ENCODE data around the gene ATP2B2.

The ATP2B2 gene

DNA sequence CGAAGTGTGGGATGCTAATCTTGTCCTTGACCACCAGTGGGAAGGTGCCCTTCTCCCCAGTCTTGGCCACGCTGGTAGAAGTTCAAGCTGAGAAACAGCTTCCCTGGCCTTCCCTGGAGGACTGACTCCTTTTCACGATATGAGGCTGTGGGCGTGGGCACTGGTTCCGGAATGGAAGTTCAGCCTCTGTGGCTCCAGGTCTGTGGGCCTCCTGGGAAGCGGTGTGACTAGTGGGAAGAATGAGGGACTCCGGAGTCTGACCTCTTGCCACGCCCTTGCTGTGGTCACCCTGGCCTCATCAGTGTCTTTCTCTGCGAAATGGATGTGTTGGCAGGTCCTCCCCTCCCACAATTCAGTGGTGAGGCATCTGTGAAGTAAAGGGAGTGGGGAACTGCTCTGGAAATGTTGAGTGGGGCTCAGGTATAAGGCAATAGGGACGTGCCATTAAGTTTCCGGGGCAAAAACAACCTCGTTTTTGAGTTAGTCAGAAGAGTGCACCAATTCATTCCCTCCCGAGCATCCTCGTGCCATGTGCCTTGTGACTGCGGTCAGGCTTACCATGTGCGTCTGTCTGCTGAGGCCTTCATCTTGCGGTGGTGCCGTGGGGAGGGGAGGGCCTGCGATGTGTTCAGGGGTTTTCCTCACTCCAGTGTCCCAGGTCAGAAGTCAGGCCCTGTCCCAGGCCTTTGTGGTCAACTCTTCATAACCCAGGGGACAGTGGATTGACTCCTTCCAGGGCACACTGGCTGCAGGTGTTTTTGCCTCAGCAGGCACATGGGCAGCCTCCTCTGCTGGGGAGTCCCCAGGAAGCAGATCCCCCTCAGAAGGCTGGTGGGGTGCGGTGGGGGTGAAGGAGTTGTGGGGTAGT is 172.7 kb downstream of the ATP2B2 start:
- Histone ChIP-seq H3K27me3 (replicated peaks; ENCODE audit: control insufficient read depth, insufficient read depth, low read length) (peaks cover 55% of the 10 kb centered on the region), H3K4me3 (ENCODE audit: low read length) (no peak overlapping the region), H3K36me3 (ENCODE audit: control insufficient read depth, insufficient read depth, low read length, severe bottlenecking) (no peaks in the 10 kb centered on the region), H3K9me3 (ENCODE audit: control insufficient read depth, low read length) (peaks cover 2% of the 10 kb centered on the region), H3K9ac (ENCODE audit: low read length) (no peak overlapping the region), H3K4me1 (ENCODE audit: control insufficient read depth, insufficient read depth, low read length) (no peaks in the 10 kb centered on the region)
- no peak for DNase-seq (ENCODE audit: low read depth)

DNA sequence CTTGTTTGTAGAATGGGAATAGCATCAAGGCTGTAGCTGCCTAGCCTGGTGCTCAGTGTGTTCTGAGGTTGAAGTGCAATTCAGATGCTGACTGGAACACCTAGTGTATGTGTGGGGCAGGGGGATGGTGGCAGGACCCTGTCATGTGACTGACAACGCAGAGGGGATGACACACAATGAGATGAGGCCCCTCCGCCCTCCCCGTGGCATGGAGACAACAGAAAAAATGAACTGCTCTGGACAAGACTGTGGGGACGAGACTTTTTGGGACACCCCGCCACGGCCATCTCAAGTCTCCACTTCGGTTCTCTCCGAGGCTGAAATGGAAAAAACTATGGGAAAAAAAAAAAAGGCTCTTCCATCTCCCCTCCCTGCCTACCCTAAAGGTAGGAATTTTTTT is 174.1 kb downstream of the ATP2B2 start:
- no peak for DNase-seq (ENCODE audit: low read depth)
- Histone ChIP-seq H3K4me1 (ENCODE audit: control insufficient read depth, insufficient read depth, low read length) (no peaks in the 10 kb centered on the region), H3K27me3 (replicated peaks; ENCODE audit: control insufficient read depth, insufficient read depth, low read length) (peaks cover 64% of the 10 kb centered on the region), H3K36me3 (ENCODE audit: control insufficient read depth, insufficient read depth, low read length, severe bottlenecking) (no peaks in the 10 kb centered on the region), H3K4me3 (ENCODE audit: low read length) (no peak overlapping the region), H3K9me3 (ENCODE audit: control insufficient read depth, low read length) (peaks cover 2% of the 10 kb centered on the region), H3K9ac (ENCODE audit: low read length) (no peak overlapping the region)

DNA sequence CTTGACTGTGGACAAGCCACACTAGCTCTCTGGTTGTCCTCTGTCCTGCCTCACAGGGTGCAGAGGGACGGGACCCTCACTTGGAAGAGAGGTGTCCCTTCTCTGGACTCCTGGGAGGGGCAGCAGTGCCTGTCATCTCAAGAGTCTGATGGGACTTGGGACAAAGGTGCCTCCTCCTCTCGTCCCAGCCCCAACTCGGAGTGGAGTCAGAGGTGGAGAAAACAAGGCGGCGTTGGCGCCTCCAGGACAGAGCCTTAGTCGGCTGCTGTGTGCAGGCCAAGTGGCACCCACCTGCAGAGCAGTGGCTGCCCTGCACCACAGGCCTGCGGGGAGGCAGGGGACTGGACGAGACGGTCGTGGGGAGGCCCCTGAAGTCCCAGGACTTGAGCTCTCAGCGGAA is 175.1 kb downstream of the ATP2B2 start:
- Histone ChIP-seq H3K27me3 (replicated peaks; ENCODE audit: control insufficient read depth, insufficient read depth, low read length) (peaks cover 72% of the 10 kb centered on the region), H3K4me1 (ENCODE audit: control insufficient read depth, insufficient read depth, low read length) (no peaks in the 10 kb centered on the region), H3K4me3 (ENCODE audit: low read length) (no peak overlapping the region), H3K9me3 (ENCODE audit: control insufficient read depth, low read length) (peaks cover 2% of the 10 kb centered on the region), H3K36me3 (ENCODE audit: control insufficient read depth, insufficient read depth, low read length, severe bottlenecking) (no peaks in the 10 kb centered on the region), H3K9ac (ENCODE audit: low read length) (no peak overlapping the region)
- DNase-seq (ENCODE audit: low read depth): no peak

DNA sequence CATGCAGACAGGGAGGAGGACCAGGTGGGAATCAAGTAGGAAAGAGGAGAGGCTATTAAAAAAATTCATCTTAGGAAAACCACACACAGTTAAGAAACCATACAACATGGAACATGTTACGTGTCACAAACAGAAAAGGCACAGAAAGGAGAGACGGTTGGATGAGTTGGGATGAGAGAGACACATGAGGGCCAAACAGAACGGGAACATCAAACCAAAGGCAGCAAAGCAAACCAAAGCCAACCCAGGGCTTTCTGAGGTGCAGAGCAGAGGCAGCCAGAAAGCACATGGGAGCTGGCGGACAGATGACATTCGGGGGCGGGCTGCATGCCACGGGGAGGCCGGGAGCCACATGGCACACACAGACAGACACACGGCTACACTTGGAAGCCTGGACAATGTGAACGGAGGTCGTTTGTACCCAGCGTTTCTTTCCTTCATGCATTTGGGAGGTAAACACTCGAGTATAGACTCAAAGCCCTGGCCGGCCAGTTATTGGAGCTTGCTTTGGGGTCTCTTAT is 175.8 kb downstream of the ATP2B2 start:
- no peak for DNase-seq (ENCODE audit: low read depth)
- Histone ChIP-seq H3K9ac (ENCODE audit: low read length) (no peak overlapping the region), H3K4me1 (ENCODE audit: control insufficient read depth, insufficient read depth, low read length) (no peaks in the 10 kb centered on the region), H3K9me3 (ENCODE audit: control insufficient read depth, low read length) (peaks cover 2% of the 10 kb centered on the region), H3K36me3 (ENCODE audit: control insufficient read depth, insufficient read depth, low read length, severe bottlenecking) (no peaks in the 10 kb centered on the region), H3K27me3 (replicated peaks; ENCODE audit: control insufficient read depth, insufficient read depth, low read length) (peaks cover 73% of the 10 kb centered on the region), H3K4me3 (ENCODE audit: low read length) (no peak overlapping the region)

DNA sequence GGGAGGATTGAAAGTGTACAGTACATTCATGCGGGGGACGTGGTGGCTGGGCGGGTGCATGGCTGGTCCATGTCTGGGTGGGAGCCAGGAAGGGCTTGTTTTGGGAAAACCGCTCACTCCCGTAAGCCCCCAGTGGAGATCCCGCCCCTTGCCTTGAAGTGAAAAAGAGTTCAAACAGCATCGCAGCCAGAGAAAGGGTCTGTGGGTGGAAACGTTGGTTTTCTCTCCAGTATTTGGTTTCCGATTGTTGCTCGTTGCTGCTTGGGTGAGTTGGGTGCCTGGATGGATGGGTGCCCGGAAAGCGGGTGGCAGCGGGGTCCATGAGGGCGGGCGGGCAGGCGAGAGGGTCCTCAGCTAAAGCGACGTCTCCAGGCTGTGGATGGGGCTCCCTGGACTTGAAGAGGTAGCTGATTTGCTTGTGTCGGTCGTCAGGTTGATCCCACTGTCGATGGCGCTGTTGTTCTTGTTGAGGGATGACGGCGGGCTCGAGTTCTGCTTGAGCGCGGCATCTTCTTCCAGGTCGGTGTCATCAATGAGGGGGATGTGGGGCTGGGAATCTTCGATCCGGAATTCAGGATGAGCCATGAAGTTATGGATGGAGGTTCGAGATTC is 176.8 kb downstream of the ATP2B2 start:
- Histone ChIP-seq H3K27me3 (replicated peaks; ENCODE audit: control insufficient read depth, insufficient read depth, low read length) (peaks cover 75% of the 10 kb centered on the region), H3K36me3 (ENCODE audit: control insufficient read depth, insufficient read depth, low read length, severe bottlenecking) (no peaks in the 10 kb centered on the region), H3K9me3 (ENCODE audit: control insufficient read depth, low read length) (peaks cover 2% of the 10 kb centered on the region), H3K4me1 (ENCODE audit: control insufficient read depth, insufficient read depth, low read length) (no peaks in the 10 kb centered on the region), H3K9ac (ENCODE audit: low read length) (no peak overlapping the region), H3K4me3 (ENCODE audit: low read length) (no peak overlapping the region)
- DNase-seq (ENCODE audit: low read depth): no peak

DNA sequence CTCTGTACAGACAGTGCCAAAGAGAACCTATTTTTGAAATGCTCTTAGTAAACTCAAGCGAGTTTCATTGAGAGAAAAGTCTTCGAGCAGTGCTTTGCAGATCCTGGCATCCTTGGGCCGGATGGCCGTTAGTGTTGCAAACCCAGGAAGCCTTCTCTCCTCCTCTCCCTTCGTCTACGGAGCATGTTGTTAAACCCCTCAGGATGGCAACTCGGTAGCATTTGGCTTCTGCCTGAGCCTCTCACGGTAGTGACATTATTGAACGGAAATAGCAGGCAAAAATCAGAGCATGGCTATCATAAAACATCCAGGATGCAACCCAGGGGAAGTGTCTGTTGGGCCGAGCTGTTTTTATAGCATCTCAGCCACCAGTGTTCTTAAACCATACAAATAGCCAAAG is 177.8 kb downstream of the ATP2B2 start:
- no peaks in the 10 kb centered on the region for H3K4me1 ChIP-seq (ENCODE audit: control insufficient read depth, insufficient read depth, low read length)
- H3K9ac ChIP-seq (ENCODE audit: low read length): no peak overlapping the region
- no peak overlapping the region for H3K4me3 ChIP-seq (ENCODE audit: low read length)
- H3K36me3 ChIP-seq (ENCODE audit: control insufficient read depth, insufficient read depth, low read length, severe bottlenecking): no peaks in the 10 kb centered on the region
- H3K9me3 ChIP-seq (ENCODE audit: control insufficient read depth, low read length): peaks cover 2% of the 10 kb centered on the region
- DNase-seq (ENCODE audit: low read depth): no peak
- peaks cover 72% of the 10 kb centered on the region for H3K27me3 ChIP-seq (replicated peaks; ENCODE audit: control insufficient read depth, insufficient read depth, low read length)

DNA sequence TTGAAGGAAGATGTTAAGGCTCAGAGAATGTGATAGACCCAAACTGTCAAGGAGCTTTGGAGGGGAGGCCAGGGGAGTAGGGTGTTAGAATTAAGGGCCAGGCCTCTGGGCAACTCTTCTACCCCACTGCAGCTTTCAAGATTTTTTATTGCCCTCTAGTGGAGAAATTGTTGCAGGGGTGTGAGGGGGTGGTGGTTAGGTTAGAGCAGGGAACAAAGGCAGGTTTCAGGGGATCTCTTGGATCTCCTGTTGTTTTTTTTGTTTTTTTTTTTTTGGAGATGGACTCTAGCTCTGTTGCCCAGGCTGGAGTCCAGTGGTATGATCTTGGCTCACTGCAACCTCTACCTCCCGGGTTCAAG is 183.1 kb downstream of the ATP2B2 start:
- peaks cover 17% of the 10 kb centered on the region for H3K4me1 ChIP-seq (ENCODE audit: control insufficient read depth, insufficient read depth, low read length)
- no peaks in the 10 kb centered on the region for H3K9me3 ChIP-seq (ENCODE audit: control insufficient read depth, low read length)
- H3K27me3 ChIP-seq (replicated peaks; ENCODE audit: control insufficient read depth, insufficient read depth, low read length): peaks cover 28% of the 10 kb centered on the region
- peaks cover 19% of the 10 kb centered on the region for H3K36me3 ChIP-seq (ENCODE audit: control insufficient read depth, insufficient read depth, low read length, severe bottlenecking)
- no peak for DNase-seq (ENCODE audit: low read depth)
- no peak overlapping the region for H3K4me3 ChIP-seq (ENCODE audit: low read length)
- H3K9ac ChIP-seq (ENCODE audit: low read length): no peak overlapping the region

DNA sequence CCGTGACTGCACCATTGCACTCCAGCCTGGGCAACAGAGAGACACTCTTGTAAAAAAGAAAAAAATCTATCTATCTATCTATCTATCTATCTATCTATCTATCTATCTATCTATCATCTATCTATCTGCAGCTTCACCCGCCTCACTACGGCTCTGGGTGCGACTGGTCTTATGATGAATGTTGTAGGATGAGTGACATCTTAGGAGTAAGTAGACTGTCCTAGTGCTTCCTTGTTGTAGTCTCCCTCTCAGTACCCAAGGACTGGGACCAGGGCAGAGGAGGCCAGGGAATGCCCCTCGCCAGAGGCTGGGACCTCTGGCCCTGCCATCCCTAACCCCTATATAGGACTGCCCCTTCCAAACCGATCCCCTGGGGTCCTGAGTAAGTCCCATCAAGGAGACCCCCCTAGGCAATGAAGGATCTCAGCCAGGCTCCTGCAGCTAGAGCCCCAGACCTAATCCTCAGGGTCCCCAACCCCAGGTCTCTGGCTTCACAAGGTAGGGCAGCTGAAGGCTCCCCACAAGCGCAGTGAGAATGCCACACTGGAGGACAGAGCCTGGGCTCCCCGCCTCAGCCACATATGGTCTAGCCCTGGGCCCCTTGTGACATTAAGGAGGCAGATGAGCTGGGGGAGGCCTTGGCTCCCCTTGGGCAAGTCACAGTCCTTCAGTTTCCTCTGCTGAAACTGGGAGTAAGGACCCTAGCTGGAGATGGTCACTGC is 183.6 kb downstream of the ATP2B2 start:
- H3K4me3 ChIP-seq (ENCODE audit: low read length): peak overlapping the region; percentile 99
- peaks cover 23% of the 10 kb centered on the region for H3K27me3 ChIP-seq (replicated peaks; ENCODE audit: control insufficient read depth, insufficient read depth, low read length)
- no peaks in the 10 kb centered on the region for H3K9me3 ChIP-seq (ENCODE audit: control insufficient read depth, low read length)
- DNase-seq (ENCODE audit: low read depth): no peak
- H3K4me1 ChIP-seq (ENCODE audit: control insufficient read depth, insufficient read depth, low read length): peaks cover 17% of the 10 kb centered on the region
- H3K9ac ChIP-seq (ENCODE audit: low read length): no peak overlapping the region
- peaks cover 25% of the 10 kb centered on the region for H3K36me3 ChIP-seq (ENCODE audit: control insufficient read depth, insufficient read depth, low read length, severe bottlenecking)

DNA sequence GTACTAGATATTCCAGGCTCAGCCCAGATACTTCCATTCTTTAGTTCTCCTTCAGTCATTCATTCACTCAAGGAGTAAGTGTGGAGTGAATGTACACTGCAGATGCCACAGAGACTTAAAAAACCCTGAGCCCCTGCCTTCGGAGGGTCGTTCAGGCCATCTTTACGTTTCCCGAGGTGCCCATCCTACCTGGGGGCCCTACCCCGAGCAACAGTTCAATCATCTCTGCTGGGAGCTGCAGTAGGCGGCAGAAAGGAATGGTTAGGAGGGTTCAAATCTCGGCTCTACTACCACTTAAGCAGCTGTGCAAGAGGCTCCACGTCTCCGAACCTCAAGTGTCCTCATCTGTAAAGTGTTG is 185.1 kb downstream of the ATP2B2 start:
- peak overlapping the region; percentile 99 for H3K4me3 ChIP-seq (ENCODE audit: low read length)
- peaks cover 37% of the 10 kb centered on the region for H3K36me3 ChIP-seq (ENCODE audit: control insufficient read depth, insufficient read depth, low read length, severe bottlenecking)
- peaks cover 22% of the 10 kb centered on the region for H3K4me1 ChIP-seq (ENCODE audit: control insufficient read depth, insufficient read depth, low read length)
- peaks cover 10% of the 10 kb centered on the region for H3K27me3 ChIP-seq (replicated peaks; ENCODE audit: control insufficient read depth, insufficient read depth, low read length)
- H3K9me3 ChIP-seq (ENCODE audit: control insufficient read depth, low read length): no peaks in the 10 kb centered on the region
- peak overlapping the region; percentile 100 for H3K9ac ChIP-seq (ENCODE audit: low read length)
- peak; percentile 22 for DNase-seq (ENCODE audit: low read depth)

DNA sequence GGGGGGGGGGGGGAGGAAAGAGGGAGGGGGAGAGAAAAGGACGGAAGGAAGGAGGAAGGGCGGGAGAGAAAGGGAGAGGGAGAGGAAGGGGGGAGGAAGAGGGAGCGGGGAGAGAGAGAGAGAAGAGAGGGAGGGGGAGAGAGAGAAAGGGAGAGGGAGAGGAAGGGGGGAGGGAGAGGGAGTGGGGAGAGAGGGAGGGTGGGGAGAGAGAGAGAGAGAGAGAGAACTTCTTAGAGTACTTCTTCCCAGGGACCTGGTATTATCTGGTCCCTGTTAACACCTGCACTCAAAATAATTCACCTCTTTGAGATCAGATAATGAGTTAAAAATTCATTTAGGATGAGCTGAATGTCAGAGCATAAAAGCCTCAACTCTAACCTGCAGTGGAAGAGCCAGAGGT is 185.6 kb downstream of the ATP2B2 start:
- peaks cover 41% of the 10 kb centered on the region for H3K36me3 ChIP-seq (ENCODE audit: control insufficient read depth, insufficient read depth, low read length, severe bottlenecking)
- H3K9me3 ChIP-seq (ENCODE audit: control insufficient read depth, low read length): no peaks in the 10 kb centered on the region
- H3K4me1 ChIP-seq (ENCODE audit: control insufficient read depth, insufficient read depth, low read length): peaks cover 22% of the 10 kb centered on the region
- peak; percentile 16 for DNase-seq (ENCODE audit: low read depth)
- H3K9ac ChIP-seq (ENCODE audit: low read length): peak overlapping the region; percentile 100
- H3K27me3 ChIP-seq (replicated peaks; ENCODE audit: control insufficient read depth, insufficient read depth, low read length): peaks cover 8% of the 10 kb centered on the region
- H3K4me3 ChIP-seq (ENCODE audit: low read length): peak overlapping the region; percentile 99

DNA sequence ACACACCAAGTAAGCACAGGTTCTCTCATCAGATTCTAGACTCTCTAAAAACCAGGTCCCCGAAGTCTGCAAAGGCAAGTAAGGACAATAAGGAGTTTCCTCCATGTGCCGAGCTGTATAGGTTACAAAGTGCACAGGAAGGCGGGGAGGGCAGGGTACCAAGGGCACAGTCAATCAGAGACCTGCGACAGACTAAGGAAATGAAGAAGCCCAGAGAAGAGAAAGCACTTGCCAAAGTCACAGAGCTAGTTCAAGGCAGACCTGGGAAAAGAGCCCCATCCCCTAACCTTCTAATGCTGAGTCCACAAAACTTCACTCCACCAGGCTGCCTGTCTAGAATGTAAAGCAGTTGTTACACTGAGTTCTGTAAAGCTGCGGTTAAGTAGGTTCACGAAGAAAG is 186.1 kb downstream of the ATP2B2 start:
- peaks cover 47% of the 10 kb centered on the region for H3K36me3 ChIP-seq (ENCODE audit: control insufficient read depth, insufficient read depth, low read length, severe bottlenecking)
- H3K4me1 ChIP-seq (ENCODE audit: control insufficient read depth, insufficient read depth, low read length): peaks cover 22% of the 10 kb centered on the region
- peaks cover 4% of the 10 kb centered on the region for H3K27me3 ChIP-seq (replicated peaks; ENCODE audit: control insufficient read depth, insufficient read depth, low read length)
- no peaks in the 10 kb centered on the region for H3K9me3 ChIP-seq (ENCODE audit: control insufficient read depth, low read length)
- H3K4me3 ChIP-seq (ENCODE audit: low read length): peak overlapping the region; percentile 77
- peak; percentile 4 for DNase-seq (ENCODE audit: low read depth)
- peak overlapping the region; percentile 63 for H3K9ac ChIP-seq (ENCODE audit: low read length)

Data from adipocyte (in vitro differentiated cells).